ENCODE measurements around the gene UBIAD1.
"Not testable (repeated sequence)": the region's sequence is repeated elsewhere in the genome, so short reads cannot be mapped to it uniquely, and the experiment has no call there.

UBIAD1 gene

GRCh38 chr1:11280719-11281376 lies 7.8 kb downstream of the UBIAD1 start:
- no peak for DNase-seq (ENCODE audit: low spot score)

- no peak for DNase-seq (ENCODE audit: low spot score)
Measured at GRCh38 chr1:11281518-11282331, 8.7 kb downstream of the UBIAD1 start.

- no peak for DNase-seq (ENCODE audit: low spot score)
Measured at GRCh38 chr1:11283151-11283550, 10.2 kb downstream of the UBIAD1 start.

GRCh38 chr1:11284784-11285183 lies 11.8 kb downstream of the UBIAD1 start:
- DNase-seq (ENCODE audit: low spot score): no peak

GRCh38 chr1:11285883-11286734 lies 13.1 kb downstream of the UBIAD1 start:
- DNase-seq (ENCODE audit: low spot score): no peak

GRCh38 chr1:11286735-11287410 lies 13.9 kb downstream of the UBIAD1 start:
- no peak for DNase-seq (ENCODE audit: low spot score)

GRCh38 chr1:11289064-11289463 lies 16.1 kb downstream of the UBIAD1 start:
- DNase-seq (ENCODE audit: low spot score): no peak

- no peak for DNase-seq (ENCODE audit: low spot score)
Measured at GRCh38 chr1:11291049-11291448, 18.1 kb downstream of the UBIAD1 start.

GRCh38 chr1:11293856-11294255 lies 20.9 kb downstream of the UBIAD1 start:
- DNase-seq (ENCODE audit: low spot score): no peak

DNA sequence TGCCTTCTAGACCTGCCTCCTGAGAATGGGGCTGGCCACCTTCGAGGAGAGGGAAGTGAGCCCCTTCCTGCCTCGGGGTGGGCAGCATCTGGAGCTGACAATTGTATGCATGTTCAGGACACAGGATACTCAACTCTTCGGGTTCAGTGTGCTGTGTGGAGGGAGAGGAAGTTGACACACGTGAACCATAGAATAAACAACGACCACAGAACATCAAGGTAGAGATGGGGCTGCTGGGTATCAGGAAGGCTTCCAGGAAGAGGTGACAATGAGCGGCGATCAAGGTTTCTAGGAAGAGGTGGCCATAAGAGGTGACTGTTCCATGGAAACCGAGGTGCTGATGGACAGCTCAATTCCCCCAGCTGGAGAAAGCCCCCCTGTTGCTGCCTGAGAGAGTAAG lies 22.0 kb downstream of the UBIAD1 start:
- DNase-seq (ENCODE audit: low spot score): no peak

DNA sequence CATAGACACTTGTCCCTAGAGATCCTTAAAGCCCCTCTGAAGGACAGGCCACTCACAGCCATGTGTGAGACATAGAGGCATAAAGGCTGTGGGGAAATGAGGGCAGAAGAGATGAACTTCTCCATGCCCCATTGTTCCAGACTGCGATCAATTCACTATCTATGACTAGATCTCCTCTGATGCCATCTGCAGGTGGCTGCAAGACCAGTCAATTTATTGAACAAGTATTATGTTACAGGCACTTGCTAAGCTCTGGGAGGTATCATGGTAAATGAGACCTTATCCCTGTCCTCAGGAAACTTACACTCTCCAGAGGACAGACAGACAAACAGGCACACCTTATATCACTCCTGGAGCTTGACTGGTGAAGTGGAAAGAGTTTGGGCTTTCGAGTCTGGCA lies 22.9 kb downstream of the UBIAD1 start:
- DNase-seq (ENCODE audit: low spot score): no peak

DNA sequence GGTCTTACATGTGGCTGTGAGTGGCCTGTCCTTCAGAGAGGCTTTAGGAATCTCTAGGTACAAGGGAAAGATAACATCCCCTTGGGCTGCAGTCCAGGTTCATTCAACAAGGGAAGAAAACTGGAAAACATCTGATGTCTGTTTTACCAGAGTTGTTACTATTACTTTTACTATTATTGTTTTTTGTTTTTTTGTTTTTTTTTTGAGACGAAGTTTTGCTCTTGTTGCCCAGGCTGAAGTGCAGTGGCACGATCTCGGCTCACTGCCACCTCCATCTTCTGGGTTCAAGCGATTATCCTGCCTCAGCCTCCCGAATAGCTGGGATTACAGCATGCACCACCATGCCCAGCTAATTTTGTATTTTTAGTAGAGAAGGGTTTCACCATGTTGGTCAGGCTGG lies 24.8 kb downstream of the UBIAD1 start:
- DNase-seq (ENCODE audit: low spot score): not testable (repeated sequence)

DNA sequence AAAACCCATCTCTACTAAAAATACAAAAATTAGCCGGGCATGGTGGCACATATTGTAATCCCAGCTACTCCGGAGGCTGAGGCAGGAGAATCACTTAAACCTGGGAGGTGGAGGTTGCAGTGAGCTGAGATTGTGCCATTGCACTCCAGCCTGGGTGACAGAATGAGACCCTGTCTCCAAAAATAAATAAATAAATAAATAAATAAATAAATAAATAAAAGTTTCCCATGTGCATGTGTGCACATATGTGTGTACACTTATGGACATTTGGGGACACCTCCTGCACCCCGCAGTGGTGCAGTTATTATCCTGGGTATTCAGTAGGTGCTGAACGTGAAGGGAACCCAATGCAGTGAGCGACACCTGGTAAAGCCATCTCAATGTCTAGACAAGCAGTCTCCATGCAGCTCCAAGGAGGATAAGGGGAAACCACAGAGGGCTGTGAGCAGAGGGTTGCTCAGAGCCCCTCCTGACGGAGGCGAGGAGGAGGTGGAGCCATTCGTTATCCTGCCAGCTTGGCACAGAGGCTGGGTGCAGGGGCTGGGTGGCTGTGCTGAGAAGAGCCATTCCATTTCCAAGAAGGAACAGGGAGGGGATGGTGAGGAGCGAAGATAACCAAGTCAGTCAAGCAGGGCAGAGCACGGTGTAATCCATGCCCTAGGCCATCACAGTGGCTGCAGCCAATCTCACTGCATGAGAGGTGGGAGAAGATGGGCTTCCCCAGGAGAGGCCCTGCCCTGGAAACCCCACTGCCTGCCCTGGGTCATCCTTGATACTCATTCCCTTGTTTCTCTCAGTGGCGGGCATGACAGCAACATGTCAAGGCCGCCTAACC lies 25.6 kb downstream of the UBIAD1 start:
- no peak for DNase-seq (ENCODE audit: low spot score)

GRCh38 chr1:11299225-11299574 lies 26.2 kb downstream of the UBIAD1 start:
- DNase-seq (ENCODE audit: low spot score): no peak

- DNase-seq (ENCODE audit: low spot score): no peak
Measured at GRCh38 chr1:11301601-11302000, 28.6 kb downstream of the UBIAD1 start.

- no peak for DNase-seq (ENCODE audit: low spot score)
Measured at GRCh38 chr1:11302366-11302765, 29.4 kb downstream of the UBIAD1 start.

- not testable (repeated sequence) for DNase-seq (ENCODE audit: low spot score)
Measured at GRCh38 chr1:11305516-11305915, 32.5 kb downstream of the UBIAD1 start.

GRCh38 chr1:11307852-11308251 lies 34.9 kb downstream of the UBIAD1 start:
- no peak for DNase-seq (ENCODE audit: low spot score)

DNA sequence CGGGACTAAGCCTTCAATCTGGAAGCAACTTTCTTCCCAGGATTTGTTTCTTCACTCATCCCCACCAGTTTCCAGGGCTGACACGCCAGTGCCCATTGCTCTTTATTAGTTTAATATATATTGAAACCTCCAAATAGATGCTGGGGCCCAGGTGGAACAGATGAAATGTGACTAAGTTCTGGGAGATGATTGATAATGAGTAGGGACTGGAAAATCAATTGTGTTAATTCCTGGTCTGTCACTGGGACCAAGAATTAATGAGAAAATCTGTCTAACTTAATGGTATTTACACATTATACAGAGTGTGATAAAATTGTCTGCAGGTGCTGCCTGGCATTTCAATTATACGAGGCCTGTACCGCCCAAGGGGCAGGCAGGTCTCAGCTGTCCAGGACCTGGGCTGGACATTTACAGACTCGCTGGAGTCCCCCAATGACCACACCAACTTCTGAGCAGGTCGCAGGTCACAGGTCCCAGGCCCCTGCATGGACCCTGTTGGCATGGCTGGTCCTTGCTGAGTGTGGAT lies 35.8 kb downstream of the UBIAD1 start:
- DNase-seq (ENCODE audit: low spot score): no peak

DNA sequence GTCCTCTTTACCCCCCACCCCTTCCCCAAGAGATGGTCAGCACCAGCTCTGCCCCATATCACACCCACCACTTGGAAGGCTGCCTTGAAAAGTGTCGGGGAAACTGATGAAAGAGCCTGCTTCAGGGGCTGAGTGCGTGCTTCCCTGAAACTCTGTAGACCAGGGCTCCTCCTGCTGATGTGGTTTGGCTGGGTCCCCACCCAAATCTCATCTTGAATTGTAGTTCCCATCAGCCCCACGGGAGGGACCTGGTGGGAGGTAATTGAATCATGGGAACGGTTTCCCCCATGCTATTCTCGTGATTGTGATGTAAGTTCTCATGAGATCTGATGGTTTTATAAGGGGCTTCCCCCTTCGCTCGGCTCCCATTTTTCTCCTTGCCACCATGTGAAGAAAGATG lies 36.4 kb downstream of the UBIAD1 start:
- no peak for DNase-seq (ENCODE audit: low spot score)
